ENCODE data around the gene INSIG2.
"Not testable (repeated sequence)": the region's sequence is repeated elsewhere in the genome, so short reads cannot be mapped to it uniquely, and the experiment has no call there.

The INSIG2 gene

DNA sequence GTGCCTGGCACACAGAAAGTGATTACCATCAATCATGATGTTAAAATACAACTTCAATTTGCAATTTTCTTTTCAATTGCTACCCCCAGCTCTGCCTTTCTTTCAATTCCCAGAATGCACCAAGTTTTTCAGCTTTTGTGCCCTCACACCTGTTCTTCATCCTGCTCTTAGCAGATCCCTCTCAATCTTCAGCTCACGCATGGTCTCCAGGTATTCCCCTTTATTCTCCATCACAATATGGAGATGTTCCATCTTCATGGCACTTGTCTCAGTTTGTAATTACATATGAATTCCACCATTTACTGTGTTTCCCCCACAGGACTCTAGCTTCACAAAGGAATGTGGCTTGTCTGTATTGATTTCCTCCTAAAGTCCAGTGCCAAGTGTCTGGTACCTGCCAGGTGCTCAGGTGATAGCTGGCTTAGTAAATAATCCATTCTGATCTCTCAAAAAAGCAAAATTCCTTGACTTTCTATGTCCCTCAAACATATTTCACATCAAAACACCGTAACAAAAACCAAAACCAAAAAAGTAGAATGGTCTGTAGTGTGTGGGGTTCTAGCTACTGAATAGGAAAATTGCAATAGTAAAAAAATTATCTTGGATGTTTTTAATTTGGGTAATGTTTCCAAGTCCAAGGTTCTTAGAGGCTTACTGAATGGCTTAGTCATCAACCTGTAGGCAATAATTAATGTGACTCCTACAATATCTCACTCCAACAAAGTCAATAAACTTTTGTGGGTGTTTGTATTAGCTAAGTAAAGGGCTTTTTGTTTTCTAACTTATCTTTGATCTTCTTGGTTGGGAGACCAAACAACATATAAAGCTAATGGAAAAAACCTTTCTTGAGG is 2.9 kb upstream of the INSIG2 start:
- no peak for DNase-seq (ENCODE audit: low read depth)
- TF ChIP-seq, protein P1, sequence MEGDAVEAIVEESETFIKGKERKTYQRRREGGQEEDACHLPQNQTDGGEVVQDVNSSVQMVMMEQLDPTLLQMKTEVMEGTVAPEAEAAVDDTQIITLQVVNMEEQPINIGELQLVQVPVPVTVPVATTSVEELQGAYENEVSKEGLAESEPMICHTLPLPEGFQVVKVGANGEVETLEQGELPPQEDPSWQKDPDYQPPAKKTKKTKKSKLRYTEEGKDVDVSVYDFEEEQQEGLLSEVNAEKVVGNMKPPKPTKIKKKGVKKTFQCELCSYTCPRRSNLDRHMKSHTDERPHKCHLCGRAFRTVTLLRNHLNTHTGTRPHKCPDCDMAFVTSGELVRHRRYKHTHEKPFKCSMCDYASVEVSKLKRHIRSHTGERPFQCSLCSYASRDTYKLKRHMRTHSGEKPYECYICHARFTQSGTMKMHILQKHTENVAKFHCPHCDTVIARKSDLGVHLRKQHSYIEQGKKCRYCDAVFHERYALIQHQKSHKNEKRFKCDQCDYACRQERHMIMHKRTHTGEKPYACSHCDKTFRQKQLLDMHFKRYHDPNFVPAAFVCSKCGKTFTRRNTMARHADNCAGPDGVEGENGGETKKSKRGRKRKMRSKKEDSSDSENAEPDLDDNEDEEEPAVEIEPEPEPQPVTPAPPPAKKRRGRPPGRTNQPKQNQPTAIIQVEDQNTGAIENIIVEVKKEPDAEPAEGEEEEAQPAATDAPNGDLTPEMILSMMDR (IDR thresholded peaks at IDR 0.05; ENCODE audit: low read depth, low read length, missing control alignments), result no peak
- in situ Hi-C loops (cut with HindIII; ENCODE audit: low sequenced_read_pairs), result no loop called here
- no peak overlapping the region for H3K4me3 ChIP-seq (ENCODE audit: low read depth, low read length)

DNA sequence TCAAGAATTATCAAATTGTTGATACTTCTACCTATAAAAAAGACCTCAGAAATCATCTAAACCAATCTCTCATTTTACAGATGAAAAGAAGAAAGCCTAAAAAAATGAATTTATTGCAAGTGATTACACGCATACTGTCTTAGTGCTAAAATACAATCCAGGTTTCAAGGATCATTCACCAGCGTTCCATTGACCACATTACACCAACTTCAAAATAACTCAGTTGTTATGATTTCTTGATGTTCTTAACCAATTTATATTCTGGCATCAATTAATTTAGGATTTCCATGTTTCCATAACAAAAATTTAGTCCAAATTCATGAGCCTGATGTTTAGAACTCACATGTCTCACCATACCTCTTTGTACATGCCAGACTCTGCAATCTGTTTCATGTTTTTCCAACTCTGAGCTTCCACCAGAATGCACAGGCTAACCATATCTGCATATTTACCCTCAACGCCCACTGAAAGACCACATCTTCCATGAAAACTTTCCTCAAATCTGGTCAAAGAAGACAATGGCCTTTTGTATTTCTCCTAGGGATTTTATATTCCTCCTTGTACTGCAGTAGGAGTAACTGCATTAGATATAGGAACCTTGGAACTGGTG is 2.1 kb upstream of the INSIG2 start:
- in situ Hi-C loops (cut with HindIII; ENCODE audit: low sequenced_read_pairs), result no loop called here
- no peak for DNase-seq (ENCODE audit: low read depth)
- TF ChIP-seq, protein P1 (IDR thresholded peaks at IDR 0.05; ENCODE audit: low read depth, low read length, missing control alignments), result no peak
- H3K4me3 ChIP-seq (ENCODE audit: low read depth, low read length), result no peak overlapping the region

DNA sequence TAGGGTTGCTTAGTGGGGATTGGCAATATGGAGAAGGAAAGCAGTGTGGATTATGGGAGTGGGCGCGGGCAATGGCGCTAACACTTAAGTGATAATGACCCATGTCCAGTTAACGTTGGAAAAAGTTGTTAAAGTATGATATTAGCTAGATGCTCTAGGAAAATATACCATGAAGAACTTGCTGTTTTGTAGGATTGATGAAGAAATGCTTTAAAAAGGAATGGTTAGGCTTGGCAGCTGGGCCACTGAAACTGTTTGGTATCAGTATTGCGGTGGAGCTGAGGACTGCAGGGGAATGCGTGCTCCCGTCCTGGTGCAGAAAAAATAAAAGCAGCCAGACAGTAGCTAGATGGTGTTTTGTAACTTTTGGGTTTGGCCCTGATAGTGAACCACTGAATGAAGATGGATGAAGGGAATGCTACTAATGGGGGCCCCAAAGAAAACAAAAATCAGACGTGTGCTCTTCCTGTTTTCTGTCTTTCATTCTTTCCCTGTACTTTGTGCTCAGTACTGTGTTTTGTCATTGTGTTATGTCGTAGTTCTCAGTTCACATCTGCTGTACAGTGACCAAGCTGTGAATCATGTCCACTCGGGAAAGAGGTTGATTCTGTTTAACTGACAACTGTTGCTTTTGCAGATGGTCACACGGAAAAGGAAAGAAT is 999 bp downstream of the INSIG2 start:
- in situ Hi-C loops (cut with HindIII; ENCODE audit: low sequenced_read_pairs), result no loop called here
- peak; percentile 9 for DNase-seq (ENCODE audit: low read depth)
- peak overlapping the region; percentile 91 for H3K4me3 ChIP-seq (ENCODE audit: low read depth, low read length)
- TF ChIP-seq, protein P1 (IDR thresholded peaks at IDR 0.05; ENCODE audit: low read depth, low read length, missing control alignments), result peak; percentile 26

DNA sequence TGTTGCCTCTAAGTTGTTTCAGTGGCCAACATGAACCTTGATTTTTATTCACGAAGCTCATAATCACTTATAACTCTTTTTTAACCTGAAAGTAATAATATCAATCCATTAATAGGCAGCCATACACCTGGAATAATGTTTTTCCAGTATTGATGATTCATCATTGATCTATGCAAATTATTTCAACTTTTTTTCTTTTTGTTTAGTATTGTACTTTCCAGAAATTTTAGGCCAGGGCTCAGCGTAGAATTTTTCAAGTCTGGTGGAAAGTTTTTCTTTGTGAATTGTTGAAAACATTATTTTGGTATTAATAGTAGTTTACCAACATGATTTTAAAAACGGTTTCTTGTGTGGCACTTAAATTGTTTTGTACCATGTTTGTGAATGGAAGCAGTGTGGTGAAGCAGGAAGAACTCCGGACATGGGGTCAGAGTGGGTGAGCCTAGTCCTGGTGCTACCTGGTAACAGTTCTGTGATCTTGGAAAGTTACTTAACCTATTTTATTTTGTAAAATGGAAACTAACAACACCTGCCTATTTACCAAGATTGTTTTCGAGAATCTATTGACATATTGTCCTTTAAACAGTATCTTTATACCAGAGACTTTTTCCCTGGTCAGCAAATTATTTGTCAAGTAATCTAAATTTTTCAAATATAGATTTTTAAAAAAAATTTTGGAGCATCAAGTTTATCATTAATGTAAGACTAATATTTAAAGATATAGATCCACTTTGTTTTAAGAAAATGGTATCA is 2.3 kb downstream of the INSIG2 start:
- in situ Hi-C loops (cut with HindIII; ENCODE audit: low sequenced_read_pairs), result no loop called here
- no peak for DNase-seq (ENCODE audit: low read depth)
- TF ChIP-seq, protein P1 (IDR thresholded peaks at IDR 0.05; ENCODE audit: low read depth, low read length, missing control alignments), result no peak
- no peak overlapping the region for H3K4me3 ChIP-seq (ENCODE audit: low read depth, low read length)

DNA sequence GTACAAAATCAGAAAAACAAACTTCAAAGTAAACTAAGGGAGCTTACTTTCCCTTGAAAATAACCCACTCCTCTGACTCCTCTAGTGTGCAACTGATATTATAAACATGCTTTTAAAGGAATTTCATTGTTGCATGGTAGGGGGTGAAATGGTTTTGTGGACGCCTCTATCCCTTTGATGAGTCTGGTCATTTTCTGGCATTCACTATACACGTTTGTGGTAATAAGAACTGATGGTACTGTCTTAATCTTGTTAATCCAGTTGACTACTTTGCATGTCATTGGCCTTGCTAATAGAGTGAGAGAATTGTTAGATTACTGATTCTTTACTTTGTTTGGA is 2.8 kb downstream of the INSIG2 start:
- in situ Hi-C loops (cut with HindIII; ENCODE audit: low sequenced_read_pairs), result no loop called here
- peak; percentile 53 for DNase-seq (ENCODE audit: low read depth)
- TF ChIP-seq, protein P1 (IDR thresholded peaks at IDR 0.05; ENCODE audit: low read depth, low read length, missing control alignments), result no peak
- no peak overlapping the region for H3K4me3 ChIP-seq (ENCODE audit: low read depth, low read length)

DNA sequence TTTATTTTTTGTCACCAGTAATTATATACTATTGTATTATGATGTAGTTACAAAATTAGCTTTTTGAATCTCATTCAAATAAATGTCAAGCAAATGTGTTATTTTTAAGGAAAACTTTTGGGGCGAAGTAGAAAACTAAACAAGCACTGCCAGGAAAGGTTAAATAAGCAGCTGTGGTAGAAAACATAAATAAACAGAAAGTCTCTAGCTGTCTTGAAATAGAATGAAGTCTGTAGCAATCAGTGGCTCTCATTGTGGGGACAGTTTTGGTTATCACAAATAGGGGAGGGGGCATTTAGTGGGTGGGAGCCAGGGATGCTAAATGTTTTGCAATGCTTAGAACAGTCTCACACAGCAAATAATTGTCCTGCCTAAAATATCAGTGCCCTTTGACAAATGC is 3.4 kb downstream of the INSIG2 start:
- DNase-seq (ENCODE audit: low read depth), result no peak
- TF ChIP-seq, protein P1 (IDR thresholded peaks at IDR 0.05; ENCODE audit: low read depth, low read length, missing control alignments), result no peak
- no peak overlapping the region for H3K4me3 ChIP-seq (ENCODE audit: low read depth, low read length)
- in situ Hi-C loops (cut with HindIII; ENCODE audit: low sequenced_read_pairs), result no loop called here

DNA sequence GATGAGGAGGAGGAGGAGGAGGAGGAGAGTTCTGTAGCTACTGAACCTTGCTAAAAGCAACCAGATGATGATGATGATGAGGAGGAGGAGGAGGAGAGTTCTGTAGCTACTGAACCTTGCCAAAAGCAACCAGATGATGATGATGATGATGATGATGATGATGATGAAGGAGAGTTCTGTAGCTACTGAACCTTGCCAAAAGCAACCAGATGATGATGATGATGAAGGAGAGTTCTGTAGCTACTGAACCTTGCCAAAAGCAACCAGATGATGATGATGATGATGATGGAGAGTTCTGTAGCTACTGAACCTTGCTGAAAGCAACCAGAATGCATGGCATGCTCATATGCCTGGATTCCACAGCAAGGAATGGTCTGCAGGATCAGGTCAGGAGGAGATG is 5.8 kb downstream of the INSIG2 start:
- DNase-seq (ENCODE audit: low read depth); H3K4me3 ChIP-seq (ENCODE audit: low read depth, low read length); in situ Hi-C loops (cut with HindIII; ENCODE audit: low sequenced_read_pairs): not testable (repeated sequence)

All from astrocyte of the cerebellum (primary cell).